IMR-90 (cell line): ENCODE measurements around the gene TBCD. TPM values are rescaled to one million over a fixed set of nuclear protein-coding genes. Genes with fewer than 3 reads are reported as not detected.

Experiments used
- ATAC-seq: fragments of 200-7000 bp; cut with Tn5 transposase; 2 replicates; pipeline ENCODE4 v1.9.1; 2020; ENCODE audit warnings: low read depth, mild to moderate bottlenecking, moderate library complexity
- BruUV-seq: library from RNA; stranded (reverse); fragments of 400-500 nt; replicated peaks from 2 replicates; lab custom pipeline; 2021; lab: Mats Ljungman, UMichigan
- CTCF ChIA-PET: fragments of 300-600 bp; formaldehyde crosslinking; extraction: SDS; loops from one replicate; lab custom pipeline; 2021; ENCODE audit warnings: antibody characterized with exemption; lab: Yijun Ruan, JAX
- POLR2A ChIA-PET: fragments of 300-600 bp; sonication (Branson Sonifier 250); formaldehyde crosslinking; loops from one replicate; lab custom pipeline; 2022; ENCODE audit warnings: antibody characterized with exemption; ENCODE audit not compliant: unreplicated experiment; lab: Charles Lee
- DNase-seq: peaks from one replicate; pipeline ENCODE4 v3.0.0; 2013
- H2AFZ ChIP-seq: replicated peaks from 2 replicates; pipeline ENCODE3; 2013; ENCODE audit warnings: low read length, mild to moderate bottlenecking; ENCODE audit not compliant: poor library complexity
- H2AK5ac ChIP-seq: 2 replicates; pipeline ENCODE4 v1.6.1; 2013; ENCODE audit warnings: low read depth, low read length, inconsistent platforms
- H2AK9ac ChIP-seq: replicated peaks from 2 replicates; pipeline ENCODE3; 2013; ENCODE audit warnings: mild to moderate bottlenecking, low read depth, low read length, moderate library complexity; ENCODE audit not compliant: poor library complexity
- H2BK120ac ChIP-seq: 2 replicates; pipeline ENCODE4 v1.6.1; 2013; ENCODE audit warnings: low read depth, low read length, inconsistent platforms
- H2BK15ac ChIP-seq: 3 replicates; pipeline ENCODE4 v1.6.1; 2013; ENCODE audit warnings: low read depth, low read length, inconsistent platforms
- H2BK20ac ChIP-seq: 2 replicates; pipeline ENCODE4 v1.6.1; 2013; ENCODE audit warnings: low read depth, mild to moderate bottlenecking, inconsistent platforms, low read length, moderate library complexity
- H2BK5ac ChIP-seq: 2 replicates; pipeline ENCODE4 v1.6.1; 2013; ENCODE audit warnings: mild to moderate bottlenecking, low read depth, low read length, inconsistent platforms; ENCODE audit not compliant: poor library complexity, severe bottlenecking
- H3K14ac ChIP-seq: replicated peaks from 2 replicates; pipeline ENCODE4 v1.6.1; 2013; ENCODE audit warnings: low read depth, low read length, inconsistent platforms
- H3K18ac ChIP-seq: 2 replicates; pipeline ENCODE4 v1.6.1; 2013; ENCODE audit warnings: low read depth, low read length, control low read depth
- H3K23ac ChIP-seq: 2 replicates; pipeline ENCODE4 v1.6.1; 2013; ENCODE audit warnings: low read depth, low read length, inconsistent platforms
- H3K27ac ChIP-seq: 2 replicates; pipeline ENCODE4 v1.5.1; 2013; ENCODE audit warnings: mild to moderate bottlenecking, control low read depth, low read length; ENCODE audit not compliant: insufficient read depth
- H3K27me3 ChIP-seq: 2 replicates; pipeline ENCODE4 v1.6.1; 2013; ENCODE audit warnings: low read length; ENCODE audit not compliant: control insufficient read depth, insufficient read depth
- H3K36me3 ChIP-seq: 2 replicates; pipeline ENCODE4 v1.6.1; 2013; ENCODE audit warnings: low read length, mixed read lengths; ENCODE audit not compliant: control insufficient read depth, insufficient read depth
- H3K4ac ChIP-seq: 2 replicates; pipeline ENCODE4 v1.6.1; 2013; ENCODE audit warnings: low read depth, low read length, inconsistent platforms
- H3K4me1 ChIP-seq: 2 replicates; pipeline ENCODE4 v1.6.1; 2013; ENCODE audit warnings: low read length, mixed read lengths; ENCODE audit not compliant: control insufficient read depth, insufficient read depth
- H3K4me2 ChIP-seq: 2 replicates; pipeline ENCODE4 v1.6.1; 2013; ENCODE audit warnings: low read depth, mild to moderate bottlenecking, control low read depth, low read length, moderate library complexity
- H3K4me3 ChIP-seq: 2 replicates; pipeline ENCODE4 v1.5.1; 2013; ENCODE audit warnings: low read depth, mild to moderate bottlenecking, control low read depth, low read length, moderate library complexity; ENCODE audit not compliant: insufficient read depth
- H3K56ac ChIP-seq: 2 replicates; pipeline ENCODE4 v1.6.1; 2013; ENCODE audit warnings: low read length, inconsistent platforms; ENCODE audit not compliant: insufficient read depth; ENCODE audit errors: extremely low read depth
- H3K79me1 ChIP-seq, 2 experiments: 2 replicates each; pipeline ENCODE4 v1.6.1; 2013; ENCODE audit warnings: low read length in 2 of 2, inconsistent platforms in 1 of 2, low read depth in 1 of 2
- H3K9ac ChIP-seq: 2 replicates; pipeline ENCODE4 v1.6.1; 2013; ENCODE audit warnings: low read depth, low read length, control low read depth
- H3K9me1 ChIP-seq: 2 replicates; pipeline ENCODE4 v1.6.1; 2013; ENCODE audit warnings: low read length, inconsistent platforms; ENCODE audit not compliant: insufficient read depth
- H3K9me3 ChIP-seq: 2 replicates; pipeline ENCODE4 v1.6.1; 2013; ENCODE audit warnings: low read length; ENCODE audit not compliant: control insufficient read depth, insufficient read depth
- H4K20me1 ChIP-seq: 2 replicates; pipeline ENCODE4 v1.6.1; 2013; ENCODE audit warnings: low read length, inconsistent platforms; ENCODE audit not compliant: insufficient read depth
- H4K5ac ChIP-seq: 2 replicates; pipeline ENCODE4 v1.6.1; 2013; ENCODE audit warnings: mild to moderate bottlenecking, low read depth, low read length, control low read depth
- H4K8ac ChIP-seq, 2 experiments: 2 replicates each; pipeline ENCODE4 v1.6.1; 2013; ENCODE audit warnings: low read depth in 2 of 2, low read length in 2 of 2, control low read depth in 1 of 2, inconsistent platforms in 1 of 2
- H4K91ac ChIP-seq: 2 replicates; pipeline ENCODE4 v1.6.1; 2013; ENCODE audit warnings: low read depth, low read length, inconsistent platforms; ENCODE audit not compliant: insufficient read depth
- BHLHE40 ChIP-seq: fragments of 150-350 bp; IDR thresholded peaks from 2 replicates; pipeline ENCODE4 v1.6.1; 2016; ENCODE audit warnings: mild to moderate bottlenecking, low read depth, low read length
- CEBPB ChIP-seq: IDR thresholded peaks from 2 replicates; pipeline ENCODE4 v1.6.1; 2012; ENCODE audit warnings: low read depth, low read length, improper control_type of control experiment
- CHD1 ChIP-seq: IDR thresholded peaks from 2 replicates; pipeline ENCODE4 v1.6.1; 2012; ENCODE audit warnings: low read depth, low read length, improper control_type of control experiment
- CTCF ChIP-seq: conservative IDR thresholded peaks from 2 replicates; pipeline ENCODE4 v1.5.1; 2012; ENCODE audit warnings: mild to moderate bottlenecking, low read depth, low read length, improper control_type of control experiment
- ELK1 ChIP-seq: fragments of 150-350 bp; IDR thresholded peaks from 2 replicates; pipeline ENCODE4 v1.6.1; 2016; ENCODE audit warnings: low read depth, mild to moderate bottlenecking, low read length, moderate library complexity, borderline replicate concordance
- FOS ChIP-seq: fragments of 150-350 bp; IDR thresholded peaks from 2 replicates; pipeline ENCODE4 v1.6.1; 2016; ENCODE audit warnings: low read depth, low read length
- MAFK ChIP-seq: IDR thresholded peaks from 2 replicates; pipeline ENCODE4 v1.6.1; 2012; ENCODE audit warnings: low read depth, low read length, improper control_type of control experiment
- MAZ ChIP-seq: IDR thresholded peaks from 2 replicates; pipeline ENCODE4 v1.6.1; 2012; ENCODE audit warnings: low read depth, mild to moderate bottlenecking, low read length, improper control_type of control experiment, moderate library complexity, borderline replicate concordance
- MXI1 ChIP-seq: IDR thresholded peaks from 2 replicates; pipeline ENCODE4 v1.6.1; 2012; ENCODE audit warnings: low read depth, mild to moderate bottlenecking, low read length, moderate library complexity, borderline replicate concordance
- NFE2L2 ChIP-seq: fragments of 150-350 bp; IDR thresholded peaks from 2 replicates; pipeline ENCODE4 v1.6.1; 2016; ENCODE audit warnings: low read depth, mild to moderate bottlenecking, low read length
- POLR2A ChIP-seq: IDR thresholded peaks from 2 replicates; pipeline ENCODE4 v1.6.1; 2012; ENCODE audit warnings: mild to moderate bottlenecking, low read depth, low read length
- RAD21 ChIP-seq: IDR thresholded peaks from 2 replicates; pipeline ENCODE4 v1.6.1; 2012; ENCODE audit warnings: low read length, improper control_type of control experiment
- RCOR1 ChIP-seq: IDR thresholded peaks from 2 replicates; pipeline ENCODE4 v1.6.1; 2012; ENCODE audit warnings: mild to moderate bottlenecking, low read length, improper control_type of control experiment; ENCODE audit not compliant: insufficient replicate concordance
- RFX5 ChIP-seq: IDR thresholded peaks from 2 replicates; pipeline ENCODE4 v1.8.0; 2012; ENCODE audit warnings: low read depth, mild to moderate bottlenecking, low read length, moderate library complexity
- SMC3 ChIP-seq: fragments of 150-350 bp; IDR thresholded peaks from 2 replicates; pipeline ENCODE4 v1.6.1; 2016; ENCODE audit warnings: low read depth, mild to moderate bottlenecking, antibody characterized with exemption, low read length, moderate library complexity
- USF2 ChIP-seq: fragments of 150-350 bp; IDR thresholded peaks from 2 replicates; pipeline ENCODE4 v1.6.1; 2017; ENCODE audit warnings: mild to moderate bottlenecking, antibody characterized with exemption, low read length, low read depth
- WGBS, 2 experiments: methylation state at CpG; one replicate each; pipeline versions ENCODE4 v1.1.5 to v1.1.7; 2013; ENCODE audit warnings: missing lambda C conversion rate in 2 of 2; ENCODE audit not compliant: insufficient read length in 1 of 2; ENCODE audit errors: extremely low coverage in 2 of 2; 5-methylcytosine and 5-hydroxymethylcytosine counted together
- dilution Hi-C: fragments of 300-500 bp; cut with HindIII; formaldehyde crosslinking; loops from one replicate; pipeline ENCODE4 v1.14.3; 2018; ENCODE audit warnings: low sequenced_read_pairs; ENCODE audit not compliant: unreplicated experiment
- in situ Hi-C: fragments of 300-500 bp; cut with MboI; formaldehyde crosslinking; loops from 3 replicates; pipeline ENCODE4 v1.14.3; 2019; ENCODE audit warnings: low sequenced_read_pairs, inconsistent platforms, mixed read lengths
- intact Hi-C: fragments of 100-400 bp; cut with micrococcal nuclease; formaldehyde crosslinking; loops from 2 replicates; pipeline ENCODE4 v1.10.0; 2022
- polyA plus RNA-seq, 3 experiments: library from polyadenylated mRNA; depleted of rRNA; stranded (reverse); fragments of >200 nt; gene quantifications; 2 replicates each; pipeline ENCODE4 v1.2.3, GENCODE V29; 2012; ENCODE audit warnings: low replicate concordance in 1 of 3
- total RNA-seq: library from RNA; depleted of rRNA; stranded (reverse); fragments of >200 nt; gene quantifications from 2 replicates; pipeline ENCODE4 v1.2.3, GENCODE V29; 2012

TBCD gene
- total and polyA plus RNA-seq, 2 of the 4 experiments (the other 2 are of a cell fraction) = 21.9 to 54.5 TPM

GRCh38 chr17:82973456-82974135 is 221.7 kb downstream of the TBCD start:
- ATAC-seq (no peak), DNase-seq (no peak)
- TF ChIP-seq MAFK (no peak), MAZ (no peak), NFE2L2 (no peak), CHD1 (no peak), SMC3 (no peak), CTCF (no peak), MXI1 (no peak), RFX5 (no peak), ELK1 (no peak), POLR2A (no peak), CEBPB (no peak), USF2 (no peak), RAD21 (no peak), RCOR1 (no peak), FOS (no peak), BHLHE40 (no peak)
- no peak overlapping the region for H4K91ac ChIP-seq
- H4K20me1 ChIP-seq = no peaks in the 10 kb centered on the region
- no peaks in the 10 kb centered on the region for H3K36me3 ChIP-seq
- no peak overlapping the region for H2BK15ac ChIP-seq
- no peak overlapping the region for H3K23ac ChIP-seq
- H2BK120ac ChIP-seq = no peak overlapping the region
- no peak overlapping the region for H2AK5ac ChIP-seq
- no peak overlapping the region for H4K5ac ChIP-seq
- no peak overlapping the region for H4K8ac ChIP-seq
- H3K14ac ChIP-seq = no peak overlapping the region
- H3K9ac ChIP-seq = no peak overlapping the region
- ChIA-PET CTCF (no interaction called here), POLR2A (no interaction called here)
- H2AK9ac ChIP-seq = no peak overlapping the region
- H2BK5ac ChIP-seq = no peak overlapping the region
- no peaks in the 10 kb centered on the region for H3K27me3 ChIP-seq
- intact Hi-C loops (no loop called here), in situ Hi-C loops (no loop called here), dilution Hi-C loops (no loop called here)
- WGBS, 2 experiments = 93% methylated on average over 26 of the region's 31 CpGs; no CpG with 5 or more reads in 1 of the 2 experiments
- no peaks in the 10 kb centered on the region for H3K4me1 ChIP-seq
- no peak overlapping the region for H3K56ac ChIP-seq
- no peak overlapping the region for H3K18ac ChIP-seq
- H3K4me2 ChIP-seq = no peak overlapping the region
- no peaks in the 10 kb centered on the region for H3K9me3 ChIP-seq
- H3K27ac ChIP-seq = no peak overlapping the region
- no peak overlapping the region for H2BK20ac ChIP-seq
- H3K9me1 ChIP-seq = no peaks in the 10 kb centered on the region
- no peak overlapping the region for H2AFZ ChIP-seq
- no peak overlapping the region for H3K4me3 ChIP-seq
- no TSS peak for BruUV-seq
- no peak overlapping the region for H3K4ac ChIP-seq
- H3K79me1 ChIP-seq = no peaks in the 10 kb centered on the region
